Thymus (tissue), 11 donors: ENCODE data around the gene UBE2E2. TPM values are rescaled to one million over a fixed set of nuclear protein-coding genes. Genes with fewer than 3 reads are reported as not detected.
A peak's percentile ranks its signal among the peaks of the same experiment; 100 is the strongest.

Source experiments
- DNase-seq, 9 donors: peaks; one replicate each; pipeline ENCODE4 v3.0.0-alpha.2; 2013; ENCODE audit warnings: low spot score in 9 of 9, low read depth in 6 of 9, missing footprints in 1 of 9
- H3K27ac ChIP-seq, 2 donors: one replicate each; pipeline ENCODE4 v1.5.1; 2013; ENCODE audit warnings: control low read depth in 1 of 2, low read depth in 1 of 2, low read length in 1 of 2, mild to moderate bottlenecking in 1 of 2, moderate library complexity in 1 of 2
- H3K27me3 ChIP-seq, 2 donors: one replicate each; pipeline ENCODE4 v1.5.1; 2013; ENCODE audit warnings: low read length in 1 of 2; ENCODE audit not compliant: control insufficient read depth in 2 of 2, insufficient read depth in 1 of 2
- H3K36me3 ChIP-seq, 2 donors: one replicate each; pipeline ENCODE4 v1.5.1; 2013; ENCODE audit warnings: low read length in 1 of 2, mild to moderate bottlenecking in 1 of 2, moderate library complexity in 1 of 2; ENCODE audit not compliant: control insufficient read depth in 2 of 2, insufficient read depth in 2 of 2
- H3K4me1 ChIP-seq, 2 donors: one replicate each; pipeline ENCODE4 v1.5.1; 2013; ENCODE audit warnings: low read length in 2 of 2; ENCODE audit not compliant: control insufficient read depth in 2 of 2, insufficient read depth in 2 of 2
- H3K4me3 ChIP-seq, 2 donors: one replicate each; pipeline ENCODE4 v1.5.1; 2013; ENCODE audit warnings: low read length in 2 of 2, control low read depth in 1 of 2, mild to moderate bottlenecking in 1 of 2
- H3K9me3 ChIP-seq, 2 donors: one replicate each; pipeline ENCODE4 v1.5.1; 2013; ENCODE audit warnings: low read length in 1 of 2, mild to moderate bottlenecking in 1 of 2; ENCODE audit not compliant: control insufficient read depth in 2 of 2, insufficient read depth in 1 of 2
- WGBS: extraction: QIAGEN DNeasy Blood & Tissue Kit; methylation state at CpG from one replicate; pipeline ENCODE4 v1.1.7; 2013; 5-methylcytosine and 5-hydroxymethylcytosine counted together
- polyA plus RNA-seq: library from polyadenylated mRNA; stranded (reverse); fragments of 200-250 nt; gene quantifications from one replicate; pipeline ENCODE4 v1.2.3, GENCODE V29; 2013
- total RNA-seq: library from RNA; stranded (reverse); fragments of 120-200 nt; gene quantifications from one replicate; pipeline ENCODE4 v1.2.4, GENCODE V29; 2013
- donor health status: healthy.

UBE2E2 gene
- total and polyA plus RNA-seq, 2 donors, result 32.9 to 35.5 TPM

DNA sequence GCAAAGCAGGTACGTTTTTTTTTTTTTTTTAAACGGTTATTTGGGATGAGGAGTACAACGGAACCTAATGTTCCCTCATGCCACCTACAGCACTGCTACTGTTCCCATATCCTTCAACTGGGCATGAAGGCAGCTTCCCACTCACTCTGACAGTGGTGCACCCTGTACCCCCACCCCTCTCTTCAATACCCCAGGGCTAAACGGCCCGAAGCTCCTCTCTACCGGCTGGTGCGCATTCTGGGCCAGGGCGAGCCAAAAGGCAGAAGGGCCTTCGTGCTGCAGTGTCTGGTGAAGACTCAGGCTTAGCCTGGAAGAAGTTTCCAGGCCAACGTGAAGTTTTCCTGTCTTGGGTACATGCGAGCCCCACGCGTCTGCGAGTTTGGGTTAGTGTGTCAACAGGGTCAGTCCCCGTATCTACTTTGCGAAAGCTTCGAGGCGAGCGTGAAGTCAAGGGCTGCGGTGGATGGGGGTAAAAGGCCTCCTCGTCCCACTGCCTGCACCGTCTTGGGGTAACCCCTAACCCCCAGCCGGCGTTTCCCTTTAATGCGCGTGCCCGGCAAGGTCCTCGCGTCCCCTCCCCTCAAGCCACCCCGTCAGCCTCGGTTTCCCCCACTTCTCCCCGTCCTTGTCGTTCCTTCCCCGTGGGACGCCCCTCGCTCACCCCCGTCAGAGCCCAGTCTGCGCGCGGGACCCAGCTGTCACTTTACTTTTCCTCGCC, 765 bp upstream of the UBE2E2 start:
- DNase-seq, result peak in 4 of 9 donors; percentile 21 to 46 (median 25)
- H3K27ac ChIP-seq, result peak overlapping the region; percentile 52 to 55
- peaks cover 6 to 9% of the 10 kb centered on the region in 2 donors for H3K4me1 ChIP-seq
- peaks cover 0 to 6% of the 10 kb centered on the region in 2 donors for H3K27me3 ChIP-seq
- no peaks in the 10 kb centered on the region for H3K36me3 ChIP-seq
- H3K4me3 ChIP-seq, result peak overlapping the region; percentile 67 to 99
- WGBS, result 31% methylated on average over 41 of the region's 41 CpGs
- H3K9me3 ChIP-seq, result no peaks in the 10 kb centered on the region

DNA sequence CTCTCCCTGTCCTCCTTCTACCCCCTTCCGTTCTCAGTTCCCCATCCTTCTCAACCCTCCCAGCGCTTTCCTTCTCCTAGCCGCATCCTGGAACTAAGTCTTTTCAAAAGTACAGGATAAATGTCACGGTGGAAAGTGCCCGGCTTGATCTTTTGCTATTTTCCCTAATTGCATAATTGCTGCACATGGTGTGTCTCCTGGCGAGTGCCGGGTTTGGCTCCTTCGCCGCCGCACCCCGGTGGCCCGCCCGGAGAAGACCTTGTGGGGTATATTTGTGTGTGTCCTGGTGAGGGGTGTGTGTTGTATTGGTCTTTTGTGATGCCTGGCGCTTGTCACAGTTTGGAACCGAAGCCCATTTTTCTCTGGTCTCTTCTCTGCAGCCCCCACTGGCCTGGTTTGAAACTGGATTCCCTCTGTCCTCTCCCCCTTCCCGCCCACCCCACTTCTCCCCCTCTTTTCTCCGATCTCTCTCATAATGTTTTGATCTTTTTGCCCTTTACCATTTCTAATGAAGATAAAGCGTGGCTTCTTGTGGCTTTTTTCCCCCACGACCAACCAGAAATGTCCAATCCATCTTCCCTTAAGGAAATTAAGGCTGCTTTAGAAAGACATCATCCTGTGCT, 692 bp downstream of the UBE2E2 start:
- H3K27ac ChIP-seq, result peak overlapping the region; percentile 62 to 85
- H3K4me3 ChIP-seq, result peak overlapping the region; percentile 82 to 99
- no peaks in the 10 kb centered on the region for H3K36me3 ChIP-seq
- DNase-seq, result peak in 1 of 9 donors; percentile 37
- H3K9me3 ChIP-seq, result no peaks in the 10 kb centered on the region
- H3K4me1 ChIP-seq, result peaks cover 6 to 9% of the 10 kb centered on the region in 2 donors
- WGBS, result under 1% methylated on average over 19 of the region's 19 CpGs
- peaks cover 0 to 6% of the 10 kb centered on the region in 2 donors for H3K27me3 ChIP-seq

DNA sequence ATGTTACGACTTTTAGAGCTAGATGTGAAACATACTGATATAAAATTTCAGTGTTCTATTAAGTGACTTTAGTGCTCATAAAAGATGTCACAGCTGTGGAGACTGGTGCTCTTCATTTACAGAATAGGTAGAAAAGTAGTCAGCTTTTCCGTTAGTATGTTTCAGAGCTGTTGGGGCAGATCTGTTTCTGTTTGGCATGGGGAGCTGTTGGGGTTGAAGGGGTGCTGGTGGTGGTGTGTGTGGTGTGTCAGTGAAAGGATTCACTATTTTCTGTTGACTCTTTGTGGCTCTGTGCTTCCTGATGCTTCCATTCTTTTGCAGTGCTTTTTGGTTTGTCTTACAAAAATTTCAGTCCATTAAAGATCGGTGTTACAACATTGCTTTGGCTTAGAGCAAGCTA, 3.2 kb downstream of the UBE2E2 start:
- no peak overlapping the region for H3K4me3 ChIP-seq
- H3K27me3 ChIP-seq, result peaks cover 0 to 6% of the 10 kb centered on the region in 2 donors
- 55% methylated on average over 3 of the region's 3 CpGs for WGBS
- peak in 3 of 9 donors; percentile 25 to 63 (median 31) for DNase-seq
- no peaks in the 10 kb centered on the region for H3K9me3 ChIP-seq
- H3K27ac ChIP-seq, result peak overlapping the region; percentile 10 to 52
- peaks cover 11 to 16% of the 10 kb centered on the region in 2 donors for H3K4me1 ChIP-seq
- peaks cover 0 to 2% of the 10 kb centered on the region in 2 donors for H3K36me3 ChIP-seq

DNA sequence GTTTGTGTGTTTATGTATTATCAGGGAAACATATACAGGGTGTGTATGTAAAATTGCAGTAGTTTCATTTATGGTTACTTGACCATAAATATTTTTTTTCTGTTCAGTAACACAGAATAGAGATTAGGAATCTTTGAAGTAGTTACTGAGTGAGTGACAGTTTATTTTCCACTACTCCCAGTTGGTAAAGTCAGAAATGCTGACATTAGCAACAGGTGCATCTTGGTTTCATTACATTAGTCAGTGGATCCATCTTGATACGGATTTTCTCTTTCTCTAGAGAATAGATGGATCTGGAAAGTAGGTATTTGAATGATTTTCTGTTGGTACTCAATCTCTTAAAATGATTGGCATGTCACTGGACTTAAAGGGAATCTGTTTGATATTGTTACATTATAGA, 6.0 kb downstream of the UBE2E2 start:
- Histone ChIP-seq H3K27ac (no peak overlapping the region), H3K27me3 (no peaks in the 10 kb centered on the region), H3K4me1 (peaks cover 5 to 12% of the 10 kb centered on the region in 2 donors), H3K9me3 (no peaks in the 10 kb centered on the region), H3K36me3 (peaks cover 0 to 2% of the 10 kb centered on the region in 2 donors), H3K4me3 (no peak overlapping the region)
- 0% methylated on average over 1 of the region's 1 CpG for WGBS
- DNase-seq, result peak in 1 of 9 donors; percentile 57

DNA sequence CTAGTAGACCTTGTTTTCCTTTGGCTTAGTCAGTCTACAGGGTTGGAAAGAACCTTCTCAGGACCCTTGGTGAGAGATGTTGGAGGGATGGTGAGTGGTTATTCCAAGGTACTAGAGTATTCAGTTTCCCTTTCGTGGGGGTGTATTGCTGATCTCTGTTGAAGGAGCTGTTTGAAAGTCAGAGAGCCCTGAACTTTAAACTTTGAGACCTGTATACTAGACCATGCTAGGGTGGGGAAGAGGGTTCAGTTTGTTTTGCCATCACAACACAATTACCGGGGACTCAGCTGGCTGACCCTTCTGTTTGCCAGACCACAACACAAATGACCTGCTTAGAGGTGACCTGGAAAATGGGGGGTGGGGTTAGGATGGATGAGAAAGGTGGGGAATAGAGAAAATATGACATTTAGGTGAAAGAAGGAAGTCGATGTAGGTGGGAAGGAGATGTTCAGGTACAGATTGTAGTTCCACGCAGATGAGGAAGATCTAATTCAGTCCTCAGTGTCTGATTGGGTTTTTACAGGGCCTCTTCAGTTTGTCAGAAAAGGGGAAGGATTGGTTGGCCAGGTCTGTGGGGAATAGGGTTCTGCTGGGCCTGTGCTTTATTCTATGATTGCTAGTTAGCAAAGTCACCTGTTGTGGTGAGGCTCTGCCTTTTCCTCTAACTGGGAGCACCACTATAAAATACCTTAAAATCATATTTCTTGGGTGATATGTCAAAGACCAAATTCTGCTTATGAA, 6.8 kb downstream of the UBE2E2 start:
- DNase-seq, result no peak
- Histone ChIP-seq H3K36me3 (peaks cover 0 to 2% of the 10 kb centered on the region in 2 donors), H3K27ac (peak overlapping the region in 1 of 2 donors; percentile 36), H3K4me3 (no peak overlapping the region), H3K4me1 (peaks cover 5 to 7% of the 10 kb centered on the region in 2 donors), H3K27me3 (no peaks in the 10 kb centered on the region), H3K9me3 (no peaks in the 10 kb centered on the region)
- 89% methylated on average over 4 of the region's 4 CpGs for WGBS

DNA sequence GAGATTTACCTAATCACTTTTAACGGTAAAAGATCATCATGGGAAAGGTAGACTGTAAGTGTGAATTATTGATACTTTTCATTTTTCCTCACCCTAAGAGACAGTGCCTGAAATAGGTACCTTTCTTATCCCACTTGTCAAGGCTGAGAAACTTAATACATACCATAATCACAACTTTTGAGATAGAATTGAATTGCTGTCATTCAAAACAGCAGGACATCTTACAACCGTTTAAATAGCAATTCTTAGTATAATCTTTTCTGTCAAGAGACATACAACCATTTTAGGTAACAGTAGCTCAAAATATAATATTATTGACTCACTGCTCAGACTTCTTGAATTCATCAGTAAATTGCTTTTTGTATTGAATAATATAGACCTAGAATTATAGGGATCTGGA, 10.7 kb downstream of the UBE2E2 start:
- 49% methylated on average over 2 of the region's 2 CpGs for WGBS
- peaks cover 5 to 7% of the 10 kb centered on the region in 2 donors for H3K4me1 ChIP-seq
- no peaks in the 10 kb centered on the region for H3K27me3 ChIP-seq
- no peak overlapping the region for H3K4me3 ChIP-seq
- DNase-seq, result no peak
- H3K36me3 ChIP-seq, result peaks cover 0 to 2% of the 10 kb centered on the region in 2 donors
- H3K27ac ChIP-seq, result no peak overlapping the region
- no peaks in the 10 kb centered on the region for H3K9me3 ChIP-seq

DNA sequence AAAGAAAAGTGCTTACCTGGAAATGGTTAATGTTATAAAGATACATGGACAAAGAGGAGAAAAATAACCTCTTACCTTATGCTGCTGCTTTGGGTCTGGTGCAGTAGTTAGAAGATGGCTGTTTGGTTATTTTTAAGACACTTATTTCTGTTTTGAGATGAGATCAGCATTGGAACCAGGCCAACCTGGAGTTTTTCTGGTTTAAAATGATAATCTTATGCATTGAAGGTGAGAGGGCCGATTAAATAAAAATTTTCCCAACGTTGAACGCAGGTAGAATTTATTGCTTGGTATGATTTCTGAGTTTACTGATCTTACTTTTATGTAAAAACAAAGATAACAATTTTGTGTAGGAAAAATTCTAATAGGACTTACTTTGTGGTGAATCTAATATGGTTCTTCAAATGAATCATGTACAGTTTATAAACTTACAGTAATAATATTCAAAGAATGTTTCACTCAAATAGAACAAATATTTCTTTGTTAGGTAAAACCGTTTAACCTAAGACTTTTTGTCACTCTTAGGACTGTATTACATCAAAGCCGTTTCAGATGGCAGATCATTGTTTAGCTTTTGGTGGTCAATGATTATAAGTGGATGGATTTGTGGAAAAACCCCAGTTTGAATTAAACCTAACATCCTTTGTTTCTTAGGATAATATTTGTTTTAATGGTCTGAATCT, 14.9 kb downstream of the UBE2E2 start:
- no peak for DNase-seq
- Histone ChIP-seq H3K4me3 (no peak overlapping the region), H3K9me3 (no peaks in the 10 kb centered on the region), H3K4me1 (peaks cover 0 to 5% of the 10 kb centered on the region in 2 donors), H3K36me3 (no peaks in the 10 kb centered on the region), H3K27ac (no peak overlapping the region), H3K27me3 (no peaks in the 10 kb centered on the region)
- 95% methylated on average over 5 of the region's 5 CpGs for WGBS

DNA sequence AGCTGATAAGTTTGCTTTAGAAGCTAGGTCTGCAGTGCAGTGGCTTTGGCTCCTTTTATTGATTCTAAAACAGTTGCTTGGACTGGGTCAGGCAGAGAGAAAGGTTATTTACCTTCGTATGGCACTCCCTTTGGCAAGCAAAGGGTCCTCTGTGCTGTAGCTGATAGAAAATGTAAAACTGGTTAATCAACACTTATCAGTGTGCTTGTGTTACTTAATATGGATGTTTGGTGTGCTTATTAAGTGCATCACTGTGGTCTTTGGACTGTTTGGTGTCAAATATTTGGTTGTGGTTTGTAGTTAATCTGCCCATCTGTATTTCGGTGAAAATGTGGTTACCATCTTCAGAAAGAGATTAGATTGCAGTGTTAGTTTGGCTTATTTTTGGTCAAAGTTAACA, 16.0 kb downstream of the UBE2E2 start:
- no peak for DNase-seq
- H3K9me3 ChIP-seq, result no peaks in the 10 kb centered on the region
- 33% methylated on average over 2 of the region's 2 CpGs for WGBS
- no peak overlapping the region for H3K4me3 ChIP-seq
- no peaks in the 10 kb centered on the region for H3K27me3 ChIP-seq
- peaks cover 0 to 5% of the 10 kb centered on the region in 2 donors for H3K4me1 ChIP-seq
- no peak overlapping the region for H3K27ac ChIP-seq
- no peaks in the 10 kb centered on the region for H3K36me3 ChIP-seq
